ENCODE results near the gene PROS1. TPM values are rescaled to one million over a fixed set of nuclear protein-coding genes. Genes with fewer than 3 reads are reported as not detected.

Gene PROS1
- total and polyA plus RNA-seq, 2 donors (not counting 3 experiments of a cell fraction or from before 2014, with no cell fraction given), result 2.6 to 5.2 TPM

DNA sequence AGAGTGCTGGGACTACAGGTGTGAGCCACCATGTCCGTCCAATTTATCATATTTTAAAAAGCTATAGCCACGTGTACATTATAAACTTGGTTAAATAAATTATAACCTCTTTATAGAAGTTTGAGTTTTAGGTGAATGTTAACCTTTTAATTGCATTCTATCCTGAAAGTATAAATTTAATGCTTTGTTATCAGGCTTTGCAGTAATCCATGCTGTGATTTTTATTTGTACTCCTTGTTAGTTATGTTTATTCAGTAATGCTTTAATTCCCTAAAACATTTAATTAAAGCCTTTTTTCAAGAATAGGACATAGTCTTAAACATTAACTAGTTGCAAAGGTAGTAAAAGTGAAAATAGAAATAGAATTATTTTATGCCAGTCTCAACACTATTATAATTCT is 17.9 kb upstream of the PROS1 start:
- no peak overlapping the region for H2AFZ ChIP-seq (ENCODE audit: low read depth, low read length)
- H3K4me1 ChIP-seq (ENCODE audit: control insufficient read depth, extremely low read depth, insufficient read depth, low read length), result peaks cover 9% of the 10 kb centered on the region
- intact Hi-C loops (cut with micrococcal nuclease), result no loop called here
- CTCF ChIA-PET, result interaction anchor here (1.4 kb wide), 1 partner anchor 10 kb away, joined by 4 read pairs; no protein-coding TSS in a partner anchor
- DNase-seq (ENCODE audit: low read depth, low spot score) (no peak), FAIRE-seq (no peak)
- POLR2A ChIA-PET, result no interaction called here
- BruUV-seq (replicated peaks), result no TSS peak
- H3K9me1 ChIP-seq (replicated peaks; ENCODE audit: control insufficient read depth, extremely low read depth, insufficient read depth, low read length), result no peaks in the 10 kb centered on the region
- no peaks in the 10 kb centered on the region for H4K20me1 ChIP-seq (replicated peaks; ENCODE audit: control insufficient read depth, extremely low read depth, insufficient read depth, low read length)
- peaks cover 5% of the 10 kb centered on the region for H3K79me2 ChIP-seq (ENCODE audit: control insufficient read depth, insufficient read depth, low read length)
- TF ChIP-seq JUN (IDR thresholded peaks at IDR 0.05; ENCODE audit: borderline replicate concordance, insufficient read depth, insufficient read length, low read depth) (no peak), GATA2 (IDR thresholded peaks at IDR 0.05; ENCODE audit: insufficient read depth, insufficient read length, low read depth, low read length) (no peak), FOS (IDR thresholded peaks at IDR 0.05; ENCODE audit: borderline replicate concordance, insufficient read depth, low read length) (no peak), POLR2A (IDR thresholded peaks at IDR 0.05; ENCODE audit: low read depth, low read length) (no peak), POLR2AphosphoS5 (IDR thresholded peaks at IDR 0.05; ENCODE audit: insufficient read depth, low read depth, low read length) (no peak), MYC (IDR thresholded peaks at IDR 0.05; ENCODE audit: low read depth, low read length) (no peak), EZH2 (IDR thresholded peaks at IDR 0.05; ENCODE audit: borderline replicate concordance, low read depth, low read length, severe bottlenecking) (no peak)
- TF ChIP-seq, protein P1, sequence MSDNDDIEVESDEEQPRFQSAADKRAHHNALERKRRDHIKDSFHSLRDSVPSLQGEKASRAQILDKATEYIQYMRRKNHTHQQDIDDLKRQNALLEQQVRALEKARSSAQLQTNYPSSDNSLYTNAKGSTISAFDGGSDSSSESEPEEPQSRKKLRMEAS (IDR thresholded peaks at IDR 0.05; ENCODE audit: insufficient read depth, insufficient read length), result no peak
- TF ChIP-seq, protein P2, sequence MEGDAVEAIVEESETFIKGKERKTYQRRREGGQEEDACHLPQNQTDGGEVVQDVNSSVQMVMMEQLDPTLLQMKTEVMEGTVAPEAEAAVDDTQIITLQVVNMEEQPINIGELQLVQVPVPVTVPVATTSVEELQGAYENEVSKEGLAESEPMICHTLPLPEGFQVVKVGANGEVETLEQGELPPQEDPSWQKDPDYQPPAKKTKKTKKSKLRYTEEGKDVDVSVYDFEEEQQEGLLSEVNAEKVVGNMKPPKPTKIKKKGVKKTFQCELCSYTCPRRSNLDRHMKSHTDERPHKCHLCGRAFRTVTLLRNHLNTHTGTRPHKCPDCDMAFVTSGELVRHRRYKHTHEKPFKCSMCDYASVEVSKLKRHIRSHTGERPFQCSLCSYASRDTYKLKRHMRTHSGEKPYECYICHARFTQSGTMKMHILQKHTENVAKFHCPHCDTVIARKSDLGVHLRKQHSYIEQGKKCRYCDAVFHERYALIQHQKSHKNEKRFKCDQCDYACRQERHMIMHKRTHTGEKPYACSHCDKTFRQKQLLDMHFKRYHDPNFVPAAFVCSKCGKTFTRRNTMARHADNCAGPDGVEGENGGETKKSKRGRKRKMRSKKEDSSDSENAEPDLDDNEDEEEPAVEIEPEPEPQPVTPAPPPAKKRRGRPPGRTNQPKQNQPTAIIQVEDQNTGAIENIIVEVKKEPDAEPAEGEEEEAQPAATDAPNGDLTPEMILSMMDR (IDR thresholded peaks at IDR 0.05; ENCODE audit: extremely low read depth in 1 of 2, insufficient read depth in 1 of 2, low read depth in 1 of 2, low read length in 2 of 2), result no peak
- dilution Hi-C loops (cut with MboI; ENCODE audit: extremely low pct_ligation_motif_present, low sequenced_read_pairs), result no loop called here
- no peaks in the 10 kb centered on the region for H3K27me3 ChIP-seq (ENCODE audit: control insufficient read depth in 2 of 2, insufficient read depth in 2 of 2, low read length in 2 of 2)
- H3K36me3 ChIP-seq (ENCODE audit: control insufficient read depth in 2 of 2, extremely low read depth in 1 of 2, insufficient read depth in 2 of 2, low read length in 2 of 2), result no peaks in the 10 kb centered on the region
- no peaks in the 10 kb centered on the region for H3K9me3 ChIP-seq (replicated peaks; ENCODE audit: control insufficient read depth, insufficient read depth, low read length)
- H3K9ac ChIP-seq (replicated peaks; ENCODE audit: extremely low read depth, insufficient read depth, low read length), result no peak overlapping the region
- no peak overlapping the region for H3K4me2 ChIP-seq (ENCODE audit: insufficient read depth, low read length)
- H3K4me3 ChIP-seq (replicated peaks in 1 of 3; ENCODE audit: insufficient read depth in 1 of 3, low read depth in 1 of 3, low read length in 3 of 3), result no peak overlapping the region
- no peak overlapping the region for H3K27ac ChIP-seq (ENCODE audit: insufficient read depth, low read depth, low read length)
